Amniotic epithelial cell (primary cell): Measurements from ENCODE around the gene DLK1.

Experiments
- DNase-seq: peaks from one replicate; pipeline ENCODE4 v3.0.0-alpha.2; 2010; ENCODE audit warnings: low read depth

Gene DLK1

DNA sequence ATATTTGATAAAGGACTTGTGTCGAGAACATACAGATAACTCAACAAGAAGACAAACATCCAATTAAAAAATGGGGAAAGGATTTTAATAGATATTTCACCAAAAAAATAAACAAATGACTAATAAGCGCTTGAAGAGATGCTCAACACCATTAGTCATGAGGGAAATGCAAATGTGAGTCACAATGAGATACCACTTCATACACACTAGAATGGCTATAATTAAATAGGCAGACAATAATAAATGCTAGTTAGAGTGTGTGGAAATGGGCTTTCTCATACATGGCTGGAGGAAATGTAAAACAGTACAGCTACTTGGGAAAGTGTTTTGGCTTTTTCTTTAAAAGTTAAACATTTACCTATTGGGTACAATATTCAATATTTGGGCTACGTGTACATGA lies 34.8 kb downstream of the DLK1 start:
- DNase-seq = peak; percentile 90

DNA sequence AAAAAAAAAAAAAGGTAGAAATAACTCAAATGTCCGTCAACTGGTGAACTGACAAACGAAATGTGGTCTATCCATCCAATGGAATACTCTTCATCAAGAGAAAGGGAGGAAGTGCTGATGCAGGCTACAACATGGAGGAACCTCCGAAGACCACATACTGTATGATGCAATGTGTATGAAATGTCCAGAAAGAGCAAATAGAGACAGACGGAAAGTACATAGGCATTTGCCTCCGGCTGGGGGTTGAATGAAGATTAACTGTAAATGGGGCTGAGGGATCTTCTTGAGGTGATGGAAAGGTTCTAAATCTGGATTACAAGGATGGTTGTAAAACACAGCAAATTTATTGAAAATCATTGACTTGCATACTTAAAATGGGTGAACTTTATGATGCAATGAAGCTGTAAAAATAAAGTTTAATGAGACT lies 35.4 kb downstream of the DLK1 start:
- DNase-seq = peak; percentile 47

DNA sequence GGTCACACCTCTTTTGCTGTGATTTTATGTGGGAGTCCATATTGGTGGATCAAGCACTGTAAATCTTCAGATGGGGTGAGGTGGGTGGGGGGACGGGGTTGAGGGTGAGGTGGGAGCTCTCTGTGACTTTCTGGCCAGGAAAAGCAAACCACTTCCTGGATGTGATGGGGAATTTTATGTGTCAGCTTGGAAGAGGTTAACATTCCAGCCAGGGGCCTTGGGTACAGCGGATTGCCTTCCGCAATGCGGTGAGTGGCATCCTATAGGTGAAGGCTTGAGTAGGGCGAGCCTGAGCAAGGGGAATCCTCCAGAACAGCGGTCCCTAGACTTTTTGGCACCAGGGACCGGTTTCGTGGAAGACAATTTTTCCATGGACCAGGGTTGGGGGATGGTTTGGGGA lies 36.2 kb downstream of the DLK1 start:
- no peak for DNase-seq

DNA sequence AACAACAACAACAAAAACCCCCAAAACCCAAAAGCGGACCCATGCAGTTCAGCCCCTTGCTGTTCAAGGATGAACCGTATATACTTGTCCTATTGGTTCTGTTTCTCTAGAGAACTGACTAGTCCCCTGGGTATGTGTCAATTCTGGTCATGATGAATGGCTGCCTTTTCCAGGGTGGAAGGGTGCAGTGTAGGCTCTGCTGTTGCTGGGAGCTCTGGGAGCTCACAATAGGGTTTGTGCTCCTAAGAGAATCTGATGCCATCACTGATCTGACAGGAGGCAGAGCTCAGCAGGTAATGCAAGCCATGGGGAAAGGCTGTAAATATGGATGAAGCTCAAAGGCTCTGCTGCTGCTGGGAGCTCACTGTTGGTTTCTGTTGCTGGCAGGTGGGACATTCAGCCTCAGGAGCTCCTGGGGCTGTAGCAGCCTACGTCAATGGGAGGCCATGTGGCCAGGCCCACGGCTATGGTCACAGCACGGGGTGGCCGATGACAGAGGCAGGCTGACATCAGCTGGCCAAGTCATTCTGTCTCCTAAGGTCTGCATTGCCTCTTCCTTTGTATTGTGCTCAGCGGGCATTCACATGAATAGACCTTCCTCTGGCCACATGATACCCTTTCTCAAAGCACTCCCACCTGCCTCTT lies 37.9 kb downstream of the DLK1 start:
- no peak for DNase-seq

DNA sequence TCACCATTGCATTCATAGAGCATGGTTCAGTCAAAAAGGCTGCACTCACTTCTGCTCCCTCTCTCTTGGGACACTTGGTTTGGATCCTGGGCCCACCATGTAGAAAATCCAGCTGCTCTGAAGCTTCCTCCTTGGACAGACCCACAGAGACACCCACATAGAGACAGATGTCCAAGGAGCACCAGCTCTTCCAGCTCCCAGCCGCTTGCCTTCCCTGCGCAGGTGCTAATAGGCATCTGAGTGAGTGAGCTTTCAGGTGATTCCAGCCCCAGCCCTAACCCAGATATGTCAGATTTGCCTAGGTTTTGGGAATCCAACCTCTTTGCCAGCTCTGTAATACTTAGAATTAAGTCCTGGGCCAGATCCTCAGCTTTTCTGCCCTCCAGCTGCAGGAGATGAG lies 38.6 kb downstream of the DLK1 start:
- DNase-seq = no peak

DNA sequence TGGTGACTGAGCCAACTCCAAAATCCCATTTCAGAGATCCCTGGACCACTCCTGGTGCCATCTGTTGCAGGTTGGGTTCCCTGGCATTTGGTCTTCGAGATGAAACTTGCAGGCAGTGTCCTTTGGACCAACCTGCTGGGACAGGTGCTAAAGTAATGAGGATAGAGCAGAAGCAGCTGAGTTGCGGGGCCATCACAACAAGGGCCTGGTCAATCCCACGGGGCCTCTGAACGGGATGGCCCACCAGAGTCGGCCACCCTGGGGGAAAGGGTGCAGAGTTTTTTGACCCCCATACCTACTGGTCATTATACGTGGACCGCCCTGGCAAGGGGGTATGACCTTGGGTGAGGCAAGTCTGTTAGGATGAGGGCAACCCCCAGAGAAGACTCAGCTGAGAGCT lies 39.3 kb downstream of the DLK1 start:
- no peak for DNase-seq

DNA sequence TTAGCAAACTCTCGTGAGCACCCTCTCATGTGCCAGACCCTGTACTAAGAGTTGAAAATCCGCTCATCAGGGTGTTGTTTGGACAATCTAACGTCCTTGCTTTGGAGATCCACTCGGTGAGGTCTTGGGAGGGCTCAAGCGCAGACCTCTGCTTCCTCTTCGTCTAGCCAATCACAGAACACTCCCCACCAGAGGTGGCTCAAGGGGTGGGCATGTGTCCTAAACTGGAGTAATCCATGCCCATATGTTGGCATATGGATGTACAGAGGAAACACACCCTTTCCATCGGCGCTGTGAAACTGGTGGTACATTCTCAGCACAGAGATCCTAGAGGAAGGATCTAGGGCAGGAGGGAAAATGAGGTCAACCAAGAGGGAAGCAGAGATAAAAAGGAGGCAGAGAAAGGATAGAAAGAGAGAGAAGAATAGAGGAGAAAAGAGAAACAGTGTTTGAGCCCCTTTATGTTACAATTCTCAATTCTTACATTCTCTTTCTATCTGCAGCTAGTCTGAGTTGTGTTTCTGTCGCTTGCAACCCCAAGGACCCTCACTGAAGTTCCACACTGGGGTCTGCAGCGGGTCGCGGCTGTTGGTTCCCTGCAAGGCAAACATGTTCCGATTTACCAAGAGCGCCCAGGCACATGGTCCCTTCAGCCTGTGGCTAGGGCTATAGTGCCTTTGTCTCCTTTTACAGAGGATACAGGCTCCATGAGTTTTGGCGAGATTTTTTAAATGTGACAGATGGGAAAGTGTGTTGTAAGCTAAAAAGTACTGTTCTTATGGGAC lies 40.5 kb downstream of the DLK1 start:
- no peak for DNase-seq

DNA sequence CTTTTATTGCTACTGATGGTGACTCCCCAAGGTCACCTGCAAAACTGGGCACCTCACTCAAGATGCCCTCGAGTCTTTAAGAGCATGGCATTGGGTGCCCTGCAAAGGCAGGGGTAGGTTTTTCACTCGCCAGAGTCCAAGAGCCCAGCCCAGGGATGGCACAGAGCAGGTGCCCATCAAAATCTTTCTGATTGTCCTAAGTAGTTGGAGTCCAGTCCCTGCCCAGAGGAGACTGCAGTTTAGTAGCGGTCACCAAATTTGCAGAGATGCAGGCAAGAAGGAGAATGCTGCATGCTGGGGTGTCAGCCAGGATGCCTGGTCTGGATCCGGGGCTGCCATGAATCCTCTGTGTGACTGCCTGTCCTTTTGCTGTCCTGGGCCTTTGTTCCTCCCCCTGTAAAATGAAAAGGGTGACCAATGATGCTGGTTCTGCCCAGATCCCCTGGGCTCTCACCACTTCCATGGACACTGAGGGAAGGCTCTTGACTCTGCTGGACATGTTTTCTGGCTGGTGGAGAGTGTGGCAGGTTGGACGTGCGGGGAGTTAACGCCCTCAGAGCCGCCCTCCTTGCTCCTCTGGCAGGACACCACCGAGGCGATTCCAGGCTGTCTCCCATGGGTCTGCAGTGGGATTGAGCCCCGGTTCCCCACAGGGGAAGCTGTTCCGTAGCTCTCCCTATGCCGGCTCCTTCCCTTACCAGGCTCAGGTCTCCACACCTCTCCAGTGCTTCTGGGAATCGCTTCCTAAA lies 41.3 kb downstream of the DLK1 start:
- DNase-seq = no peak

DNA sequence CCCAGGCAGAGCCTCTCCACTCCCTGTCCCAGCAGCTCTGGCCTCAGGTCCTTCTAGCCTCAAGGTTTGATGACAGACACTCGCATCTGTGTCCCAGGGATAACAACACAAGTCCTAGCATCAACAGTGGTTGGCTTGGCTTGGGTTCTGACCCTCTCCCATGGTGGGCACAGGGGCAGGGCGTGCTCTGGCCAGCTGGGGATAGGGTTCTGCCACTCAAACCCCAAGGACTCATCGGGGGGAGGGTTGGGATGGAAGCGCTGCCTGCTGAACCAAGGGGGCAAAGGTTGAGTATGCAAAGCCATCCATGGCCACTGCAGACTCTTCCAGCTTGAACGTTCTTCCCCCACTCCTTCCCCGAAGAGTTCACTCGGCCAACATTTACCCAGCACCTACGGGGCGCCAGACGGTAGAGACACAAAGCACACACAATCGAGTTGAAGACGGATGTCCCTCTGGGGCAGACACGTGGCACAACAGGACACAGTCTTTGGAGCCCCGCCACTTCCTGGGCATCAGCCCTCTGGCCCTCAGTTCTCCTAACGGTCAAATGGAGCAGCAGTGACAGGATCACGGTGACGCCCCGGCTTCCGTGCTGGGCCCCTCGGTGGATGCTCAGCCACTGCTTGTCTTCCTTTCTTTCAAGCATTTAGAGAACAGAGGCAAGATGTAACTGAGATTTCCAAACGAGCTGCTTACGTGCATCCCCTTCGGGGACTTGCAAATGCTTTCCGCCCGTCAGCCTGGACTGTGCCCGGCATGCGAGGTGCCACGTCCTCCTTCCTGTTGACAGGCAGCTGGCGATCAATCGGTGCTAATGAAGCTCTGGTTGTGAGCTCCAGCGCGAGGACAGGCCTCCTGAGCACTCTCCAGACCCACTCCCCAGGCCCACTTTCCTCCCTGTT lies 42.6 kb downstream of the DLK1 start:
- DNase-seq = no peak

DNA sequence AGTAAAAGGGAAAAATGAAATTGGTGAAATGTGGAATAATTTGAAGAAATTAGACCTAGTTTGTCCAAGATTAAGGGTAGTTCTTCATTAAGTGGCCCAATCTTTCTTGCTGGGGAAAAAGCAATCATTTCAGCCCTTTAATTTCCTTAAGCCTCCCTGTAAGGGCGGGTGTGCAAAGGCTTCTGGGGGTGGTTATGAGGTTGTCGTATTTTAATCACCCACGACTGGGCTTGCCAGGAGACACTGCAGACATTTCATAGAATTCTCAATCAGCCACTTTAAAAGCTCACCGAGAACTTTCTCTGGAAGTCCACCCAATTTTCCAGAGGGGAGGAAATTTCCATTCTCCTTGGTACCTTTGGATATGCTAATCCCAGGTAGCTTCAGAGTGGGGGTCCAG lies 43.4 kb downstream of the DLK1 start:
- no peak for DNase-seq

DNA sequence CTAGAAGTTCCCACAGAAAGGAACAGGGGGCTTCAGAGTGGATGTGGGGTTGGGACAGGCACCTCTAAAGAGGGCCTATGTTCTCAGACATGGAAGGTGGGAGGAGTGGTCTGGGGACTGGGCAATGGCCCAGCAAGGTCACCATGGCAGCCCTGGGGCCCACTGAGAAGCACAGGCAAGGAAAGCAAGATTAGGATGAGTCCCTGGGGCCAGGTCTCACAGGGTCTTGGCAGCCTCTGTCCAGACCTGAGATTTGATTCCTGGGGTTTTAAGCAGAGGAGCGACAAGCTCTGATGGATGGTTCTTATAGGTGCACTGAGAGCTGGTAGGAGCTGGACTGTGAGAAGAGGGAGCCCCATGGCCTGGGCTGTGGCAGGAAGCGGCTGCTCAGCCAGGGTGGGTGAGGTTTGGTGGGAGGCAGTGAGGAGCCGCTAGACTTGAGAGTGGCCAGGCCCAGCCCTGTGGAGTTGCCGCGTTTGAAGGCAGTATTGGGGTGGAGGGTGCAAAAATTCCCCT lies 44.0 kb downstream of the DLK1 start:
- no peak for DNase-seq

DNA sequence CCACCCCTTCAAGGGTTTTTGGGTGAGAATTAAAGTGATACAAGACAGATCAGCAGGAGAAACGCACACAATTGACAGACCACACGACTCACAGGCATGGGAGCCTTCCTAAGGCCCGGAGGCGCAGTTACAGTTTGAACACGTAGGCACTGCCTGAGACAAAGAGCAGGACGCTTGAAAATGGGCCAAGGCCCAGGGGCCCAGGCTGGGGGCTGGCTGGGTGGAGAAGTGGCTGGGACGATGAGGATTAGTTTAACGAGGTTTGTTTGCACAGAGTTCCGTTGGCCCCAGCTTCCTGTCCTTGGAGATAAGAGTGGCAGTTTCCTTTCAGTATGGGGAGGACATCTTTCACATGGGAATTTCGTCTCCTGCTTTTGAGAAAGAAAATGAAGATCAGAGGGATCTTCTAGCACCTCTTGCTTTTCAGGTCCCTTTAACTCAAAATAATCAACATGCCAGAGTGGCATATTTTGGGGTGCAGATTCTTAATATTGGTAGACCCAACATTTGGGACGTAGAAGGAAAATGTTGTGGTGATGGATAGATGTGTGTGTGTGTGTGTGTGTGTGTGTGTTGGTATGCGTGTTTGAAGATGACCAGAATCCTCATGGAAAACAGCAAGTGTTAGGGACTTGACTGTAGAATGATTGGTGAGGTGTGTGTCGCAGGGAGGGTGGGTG lies 44.6 kb downstream of the DLK1 start:
- peak; percentile 15 for DNase-seq

DNA sequence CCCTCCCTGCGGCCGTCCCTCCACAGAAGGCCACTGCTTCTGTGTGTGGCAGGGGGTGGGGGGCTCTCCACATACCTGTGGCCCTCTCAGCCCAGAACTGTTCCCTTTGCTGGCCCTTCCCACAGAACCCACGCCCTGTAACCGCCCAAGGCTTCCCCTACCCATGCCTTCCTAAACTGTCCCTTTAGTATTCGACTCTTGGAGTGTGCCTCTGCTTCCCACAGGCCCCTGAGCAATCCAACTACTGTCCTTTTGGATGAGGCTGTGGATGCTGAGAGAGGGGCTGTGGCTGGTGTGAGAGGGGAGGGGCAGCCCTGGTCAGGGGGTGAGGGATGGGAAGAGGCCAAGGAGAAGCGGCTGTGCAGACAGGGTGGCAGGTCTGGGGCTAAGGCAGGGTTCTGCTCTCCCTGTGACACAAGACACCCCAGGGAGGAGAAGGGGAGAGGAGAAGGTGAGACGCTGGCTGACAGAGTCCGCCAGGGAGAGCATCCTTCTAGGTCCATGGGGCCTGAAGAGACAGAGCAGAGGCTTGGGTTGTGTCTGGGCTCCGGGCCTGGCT lies 46.0 kb downstream of the DLK1 start:
- DNase-seq = no peak

DNA sequence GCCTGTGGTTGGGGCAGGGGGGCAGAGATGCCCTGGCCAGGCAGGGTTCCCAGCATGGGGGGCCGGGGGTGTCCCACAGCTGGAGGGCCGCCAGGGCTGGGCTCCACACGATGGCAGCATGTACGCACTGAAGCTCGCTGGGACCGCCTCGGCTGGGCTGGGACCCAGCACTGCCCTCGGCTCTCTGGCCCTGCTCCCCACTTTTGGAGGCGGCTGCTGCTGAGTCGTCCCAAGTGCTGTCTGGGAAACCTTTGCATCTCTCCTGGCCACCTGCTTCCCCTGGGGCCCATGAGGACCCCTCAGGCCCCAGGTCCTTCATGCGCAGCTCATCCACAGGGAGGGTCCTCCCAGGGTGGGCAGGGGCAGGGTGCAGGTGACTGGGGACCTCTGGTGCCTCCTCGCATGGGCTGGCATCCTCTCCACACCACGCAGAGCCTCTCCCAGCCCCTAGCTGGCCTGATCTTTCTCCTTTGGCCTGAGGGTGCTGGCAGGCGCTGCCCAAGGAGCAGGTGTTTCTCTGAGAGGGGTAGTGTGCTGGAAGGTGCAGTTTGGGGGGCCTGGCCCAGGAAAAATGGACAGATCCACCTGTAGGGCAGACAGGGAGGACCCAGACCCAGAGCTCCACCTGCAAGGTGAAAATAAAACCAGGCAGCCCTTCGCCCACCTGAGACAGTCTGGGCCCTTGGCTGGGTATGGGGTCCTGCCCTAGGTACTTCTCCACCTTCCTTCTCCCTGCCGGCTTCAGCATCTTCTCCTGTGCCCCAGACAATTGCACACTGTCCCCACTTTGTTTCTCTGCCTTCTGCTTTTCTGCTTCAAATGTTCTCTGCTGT lies 46.9 kb downstream of the DLK1 start:
- no peak for DNase-seq

DNA sequence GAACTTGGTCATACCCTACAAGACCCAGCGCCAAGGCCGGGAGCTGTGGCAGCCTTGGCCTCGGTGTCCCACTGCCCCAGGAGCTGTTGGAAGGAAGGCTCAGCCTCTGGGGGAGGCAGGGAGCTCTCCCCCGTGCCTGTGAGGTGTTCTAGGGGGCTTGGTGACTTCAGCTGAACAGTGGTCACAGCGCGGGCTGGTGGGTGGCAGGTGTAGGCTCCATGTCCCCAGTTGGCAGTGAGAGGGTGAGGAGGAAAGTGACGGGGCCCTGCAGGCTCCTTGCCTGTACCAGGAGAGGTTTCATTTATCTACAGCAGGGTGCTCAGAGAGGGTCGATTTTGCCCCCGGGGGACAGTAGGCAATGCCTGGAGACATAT lies 47.5 kb downstream of the DLK1 start:
- DNase-seq = no peak

DNA sequence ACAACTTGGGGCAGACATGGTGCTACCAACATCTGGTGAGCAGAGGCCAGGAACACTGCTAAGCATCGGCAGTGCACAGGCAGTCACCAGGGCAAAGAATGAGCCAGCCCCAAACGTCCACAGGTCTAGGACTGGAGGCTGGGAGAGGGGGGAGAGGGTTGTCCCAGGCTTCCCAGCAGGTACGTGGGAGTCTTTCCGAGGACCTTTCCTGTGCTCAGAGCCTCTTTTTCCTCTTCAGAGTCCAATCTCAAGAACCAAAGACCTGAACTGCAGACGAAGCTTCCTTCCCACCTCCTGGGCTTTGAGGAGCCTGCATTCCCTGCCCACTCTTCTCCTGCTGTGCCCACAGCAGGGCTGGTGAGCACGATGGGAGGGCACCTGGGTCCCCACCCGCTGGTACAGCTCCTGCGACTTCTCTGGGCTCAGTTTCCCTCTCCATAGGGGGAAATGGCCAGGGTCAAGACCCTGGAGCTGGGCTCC lies 48.7 kb downstream of the DLK1 start:
- DNase-seq = no peak

DNA sequence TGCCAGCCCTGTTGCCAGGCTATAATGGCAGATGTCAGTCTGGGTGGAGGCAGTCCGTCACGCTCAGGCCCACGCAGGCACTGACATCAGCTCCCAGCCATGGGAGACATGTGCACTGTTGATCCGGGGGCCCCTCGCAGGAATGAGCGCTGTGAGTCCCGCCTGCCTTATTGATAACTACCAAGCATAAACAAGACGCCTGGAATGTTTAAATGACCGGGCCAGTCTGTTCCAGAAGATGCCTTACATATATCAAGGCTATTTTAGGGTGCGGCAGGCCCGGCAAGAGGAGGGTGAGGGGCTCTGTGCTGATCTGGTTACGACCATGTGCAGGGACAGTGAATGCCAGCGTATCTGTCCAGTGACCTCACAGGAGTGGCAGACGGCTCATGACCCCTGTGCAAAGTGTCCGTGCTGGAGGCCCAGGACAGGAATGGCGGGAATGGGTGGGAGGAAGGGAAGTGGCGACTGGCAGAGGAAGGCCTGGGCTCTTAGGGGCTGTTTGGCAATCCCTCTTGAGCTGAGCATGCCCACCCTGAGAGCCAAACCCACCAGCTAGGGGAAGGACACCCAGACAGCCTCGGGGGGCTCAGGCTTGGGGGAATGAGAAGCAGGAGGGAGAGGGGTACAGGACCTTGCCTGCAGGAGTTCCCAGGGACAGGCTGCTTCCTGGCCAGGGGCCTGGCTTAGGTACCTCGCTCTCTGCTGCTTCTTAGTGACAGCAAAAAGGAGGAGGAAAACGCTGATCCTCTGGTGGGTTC lies 49.3 kb downstream of the DLK1 start:
- DNase-seq = peak; percentile 25

DNA sequence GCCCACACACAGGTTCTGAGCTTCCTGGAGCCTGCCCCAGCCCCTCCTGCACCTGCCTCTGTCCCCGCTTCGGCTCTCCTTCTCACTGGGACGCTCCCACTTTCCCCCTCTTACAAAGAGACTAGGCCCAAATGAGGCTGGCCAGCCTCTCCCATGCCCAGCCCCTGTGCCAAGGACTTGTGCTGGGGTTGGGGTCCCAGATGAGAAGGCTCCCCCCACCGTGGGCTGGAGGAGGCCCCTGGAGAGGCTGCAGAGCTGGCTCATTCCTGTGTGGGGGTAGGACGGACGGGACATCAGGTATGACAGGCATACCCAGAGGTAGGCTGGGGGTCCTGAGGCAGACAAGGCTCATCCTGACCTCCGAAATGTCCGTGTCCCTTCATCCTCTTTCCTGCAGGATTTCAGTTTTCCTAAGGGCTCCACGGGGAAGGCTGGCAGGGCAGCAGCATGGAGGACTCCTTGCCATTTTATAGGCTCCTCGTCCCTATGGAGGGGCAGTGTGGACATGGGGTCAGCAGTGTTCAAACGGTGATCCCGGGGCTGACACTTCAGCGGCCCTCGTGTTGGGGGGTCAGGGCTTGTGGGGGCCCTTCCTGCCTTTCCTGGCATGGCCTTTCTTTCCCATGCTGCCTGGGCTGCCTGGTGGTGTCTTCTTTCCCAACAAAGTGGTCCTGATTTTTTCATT lies 50.1 kb downstream of the DLK1 start:
- no peak for DNase-seq
